ENCODE results near the gene DNAJC21. TPM values are rescaled to one million over a fixed set of nuclear protein-coding genes. Genes with fewer than 3 reads are reported as not detected.
A peak's percentile ranks its signal among the peaks of the same experiment; 100 is the strongest.

DNAJC21 gene
- total and polyA plus RNA-seq, 9 of the 15 experiments (the other 6 are each of a cell fraction or from before 2014, with no cell fraction given), result 26.6 to 105 (median 70.7) TPM

- Histone ChIP-seq H3K79me2 (ENCODE audit: control insufficient read depth, insufficient read depth, low read length) (no peaks in the 10 kb centered on the region), H3K4me1 (replicated peaks in 1 of 2; ENCODE audit: control insufficient read depth in 2 of 2, insufficient read depth in 2 of 2, low read length in 2 of 2) (peaks cover 5 to 6% of the 10 kb centered on the region in 2 experiments; a peak in 4 of 5 replicates), H3K9ac (ENCODE audit: insufficient read depth in 1 of 2, low read depth in 2 of 2, low read length in 2 of 2) (no peak overlapping the region), H3K4me3 (no peak overlapping the region), H3K27me3 (ENCODE audit: control insufficient read depth in 2 of 2, insufficient read depth in 2 of 2, low read length in 2 of 2) (no peaks in the 10 kb centered on the region), H3K36me3 (ENCODE audit: control insufficient read depth, insufficient read depth, low read length) (peaks cover 36% of the 10 kb centered on the region), H2AFZ (ENCODE audit: low read depth, low read length) (no peak overlapping the region), H3K4me2 (ENCODE audit: insufficient read depth, low read length) (no peak overlapping the region), H3K27ac (ENCODE audit: extremely low read depth, low read depth, low read length) (no peak overlapping the region), H4K20me1 (replicated peaks; ENCODE audit: control insufficient read depth, insufficient read depth, low read length) (no peaks in the 10 kb centered on the region), H3K9me1 (ENCODE audit: control insufficient read depth, insufficient read depth, low read length) (no peaks in the 10 kb centered on the region), H3K9me3 (replicated peaks; ENCODE audit: control insufficient read depth, insufficient read depth, low read depth, low read length) (no peaks in the 10 kb centered on the region)
- BruUV-seq (replicated peaks), result no TSS peak
- FAIRE-seq (peak; percentile 71), DNase-seq (ENCODE audit: extremely low read depth in 1 of 4, low spot score in 3 of 4) (peak in 1 of 4 experiments; percentile 44), ATAC-seq (peak; percentile 61)
- 12% methylated on average over 1 of the region's 1 CpG for WGBS (ENCODE audit: insufficient coverage, low coverage, missing lambda C conversion rate)
- ChIA-PET CTCF (ENCODE audit: low intra/inter-chr PET ratio) (no interaction called here), POLR2A (interaction anchor here (0.7 to 2.9 kb wide), 7 partner anchors 8 to 384 kb away, joined by 3 to 21 read pairs (median 3); partner anchors contain the start of genes BRIX1 and RAD1)
- in situ Hi-C loops (cut with MboI), result loop anchor here (25.0 kb wide), 1 partner anchor 1441 kb away; no protein-coding TSS in a partner anchor
- intact Hi-C loops (cut with micrococcal nuclease), result no loop called here
- TF ChIP-seq PCBP1 (IDR thresholded peaks at IDR 0.05; ENCODE audit: low read depth, low read length, poor library complexity, severe bottlenecking), result no peak
- peak; percentile 61 for TF ChIP-seq ARID1B (IDR thresholded peaks at IDR 0.05)
- TF ChIP-seq TSC22D4 (tag; IDR thresholded peaks at IDR 0.05), result no peak
- no peak for TF ChIP-seq ZNF561 (CRISPR knock-in tag; conservative IDR thresholded peaks at IDR 0.05)
- TF ChIP-seq, protein P1, sequence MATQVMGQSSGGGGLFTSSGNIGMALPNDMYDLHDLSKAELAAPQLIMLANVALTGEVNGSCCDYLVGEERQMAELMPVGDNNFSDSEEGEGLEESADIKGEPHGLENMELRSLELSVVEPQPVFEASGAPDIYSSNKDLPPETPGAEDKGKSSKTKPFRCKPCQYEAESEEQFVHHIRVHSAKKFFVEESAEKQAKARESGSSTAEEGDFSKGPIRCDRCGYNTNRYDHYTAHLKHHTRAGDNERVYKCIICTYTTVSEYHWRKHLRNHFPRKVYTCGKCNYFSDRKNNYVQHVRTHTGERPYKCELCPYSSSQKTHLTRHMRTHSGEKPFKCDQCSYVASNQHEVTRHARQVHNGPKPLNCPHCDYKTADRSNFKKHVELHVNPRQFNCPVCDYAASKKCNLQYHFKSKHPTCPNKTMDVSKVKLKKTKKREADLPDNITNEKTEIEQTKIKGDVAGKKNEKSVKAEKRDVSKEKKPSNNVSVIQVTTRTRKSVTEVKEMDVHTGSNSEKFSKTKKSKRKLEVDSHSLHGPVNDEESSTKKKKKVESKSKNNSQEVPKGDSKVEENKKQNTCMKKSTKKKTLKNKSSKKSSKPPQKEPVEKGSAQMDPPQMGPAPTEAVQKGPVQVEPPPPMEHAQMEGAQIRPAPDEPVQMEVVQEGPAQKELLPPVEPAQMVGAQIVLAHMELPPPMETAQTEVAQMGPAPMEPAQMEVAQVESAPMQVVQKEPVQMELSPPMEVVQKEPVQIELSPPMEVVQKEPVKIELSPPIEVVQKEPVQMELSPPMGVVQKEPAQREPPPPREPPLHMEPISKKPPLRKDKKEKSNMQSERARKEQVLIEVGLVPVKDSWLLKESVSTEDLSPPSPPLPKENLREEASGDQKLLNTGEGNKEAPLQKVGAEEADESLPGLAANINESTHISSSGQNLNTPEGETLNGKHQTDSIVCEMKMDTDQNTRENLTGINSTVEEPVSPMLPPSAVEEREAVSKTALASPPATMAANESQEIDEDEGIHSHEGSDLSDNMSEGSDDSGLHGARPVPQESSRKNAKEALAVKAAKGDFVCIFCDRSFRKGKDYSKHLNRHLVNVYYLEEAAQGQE (IDR thresholded peaks at IDR 0.05; ENCODE audit: borderline replicate concordance), result no peak
- TF ChIP-seq, protein P1 (CRISPR knock-in tag; IDR thresholded peaks at IDR 0.05; ENCODE audit: low read depth), result no peak
- TF ChIP-seq, protein P2, sequence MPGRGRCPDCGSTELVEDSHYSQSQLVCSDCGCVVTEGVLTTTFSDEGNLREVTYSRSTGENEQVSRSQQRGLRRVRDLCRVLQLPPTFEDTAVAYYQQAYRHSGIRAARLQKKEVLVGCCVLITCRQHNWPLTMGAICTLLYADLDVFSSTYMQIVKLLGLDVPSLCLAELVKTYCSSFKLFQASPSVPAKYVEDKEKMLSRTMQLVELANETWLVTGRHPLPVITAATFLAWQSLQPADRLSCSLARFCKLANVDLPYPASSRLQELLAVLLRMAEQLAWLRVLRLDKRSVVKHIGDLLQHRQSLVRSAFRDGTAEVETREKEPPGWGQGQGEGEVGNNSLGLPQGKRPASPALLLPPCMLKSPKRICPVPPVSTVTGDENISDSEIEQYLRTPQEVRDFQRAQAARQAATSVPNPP (IDR thresholded peaks at IDR 0.05; ENCODE audit: borderline replicate concordance, insufficient read depth, insufficient read length), result no peak
- TF ChIP-seq, protein P3, sequence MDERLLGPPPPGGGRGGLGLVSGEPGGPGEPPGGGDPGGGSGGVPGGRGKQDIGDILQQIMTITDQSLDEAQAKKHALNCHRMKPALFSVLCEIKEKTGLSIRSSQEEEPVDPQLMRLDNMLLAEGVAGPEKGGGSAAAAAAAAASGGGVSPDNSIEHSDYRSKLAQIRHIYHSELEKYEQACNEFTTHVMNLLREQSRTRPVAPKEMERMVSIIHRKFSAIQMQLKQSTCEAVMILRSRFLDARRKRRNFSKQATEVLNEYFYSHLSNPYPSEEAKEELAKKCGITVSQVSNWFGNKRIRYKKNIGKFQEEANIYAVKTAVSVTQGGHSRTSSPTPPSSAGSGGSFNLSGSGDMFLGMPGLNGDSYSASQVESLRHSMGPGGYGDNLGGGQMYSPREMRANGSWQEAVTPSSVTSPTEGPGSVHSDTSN (CRISPR knock-in tag; IDR thresholded peaks at IDR 0.05; ENCODE audit: low read depth), result no peak
- TF ChIP-seq, protein P3 (tag; conservative IDR thresholded peaks at IDR 0.05; ENCODE audit: low read depth), result 0 out of 2 replicates have a peak, but pooled peaks have one; percentile 12
- TF ChIP-seq KLF13 (tag; IDR thresholded peaks at IDR 0.05; ENCODE audit: borderline replicate concordance, low read depth), result no peak
- no peak for TF ChIP-seq NR1H2 (CRISPR knock-in tag; IDR thresholded peaks at IDR 0.05)
Measured at GRCh38 chr5:34903260-34903659, 26.1 kb upstream of the DNAJC21 start.
